DMS 273 treated with DMSO at 0.1 percent for 48 hours (cell line): Measurements from ENCODE around the gene EBF4.

ENCODE experiments used
- DNase-seq: peaks from one replicate; lab custom pipeline; 2025; lab: John Stamatoyannopoulos, UW

EBF4 gene

GRCh38 chr20:2742934-2743559, 50.5 kb downstream of the EBF4 start:
- no peak for DNase-seq

GRCh38 chr20:2745060-2745910, 52.7 kb downstream of the EBF4 start:
- no peak for DNase-seq

- DNase-seq = no peak
These were observed 53.5 kb downstream of the EBF4 start for GRCh38 chr20:2745936-2746635.

GRCh38 chr20:2746636-2747265, 54.2 kb downstream of the EBF4 start:
- DNase-seq = no peak

GRCh38 chr20:2747676-2748235, 55.2 kb downstream of the EBF4 start:
- no peak for DNase-seq

GRCh38 chr20:2748551-2749342, 56.2 kb downstream of the EBF4 start:
- DNase-seq = no peak

- DNase-seq = no peak
These were observed 56.9 kb downstream of the EBF4 start for GRCh38 chr20:2749343-2749950.

GRCh38 chr20:2749951-2750490, 57.4 kb downstream of the EBF4 start:
- no peak for DNase-seq

- DNase-seq = no peak
These were observed 58.1 kb downstream of the EBF4 start for GRCh38 chr20:2750491-2751251.

GRCh38 chr20:2751347-2751877, 58.8 kb downstream of the EBF4 start:
- no peak for DNase-seq

- DNase-seq = no peak
These were observed 59.4 kb downstream of the EBF4 start for GRCh38 chr20:2751878-2752566.

GRCh38 chr20:2752567-2753460, 60.2 kb downstream of the EBF4 start:
- no peak for DNase-seq

GRCh38 chr20:2753461-2754040, 61.0 kb downstream of the EBF4 start:
- DNase-seq = no peak

- DNase-seq = no peak
These were observed 61.8 kb downstream of the EBF4 start for GRCh38 chr20:2754424-2754823.

- no peak for DNase-seq
These were observed 63.0 kb downstream of the EBF4 start for GRCh38 chr20:2755451-2756055.

- no peak for DNase-seq
These were observed 63.6 kb downstream of the EBF4 start for GRCh38 chr20:2756056-2756611.

- no peak for DNase-seq
These were observed 64.4 kb downstream of the EBF4 start for GRCh38 chr20:2757001-2757400.
